ENCODE data around the gene MLXIP.

- no peak for TF ChIP-seq POLR2AphosphoS5 (IDR thresholded peaks at IDR 0.05; ENCODE audit: insufficient read depth in 1 of 2, low read depth in 1 of 2)
- TF ChIP-seq POLR2A (IDR thresholded peaks at IDR 0.05), result no peak
Measured at GRCh38 chr12:122106843-122107242, 28.3 kb downstream of the MLXIP start.
